IMR-90 (cell line): ENCODE measurements around the gene CASK. TPM values are rescaled to one million over a fixed set of nuclear protein-coding genes. Genes with fewer than 3 reads are reported as not detected.

Experiments used
- ATAC-seq: fragments of 200-7000 bp; cut with Tn5 transposase; 2 replicates; pipeline ENCODE4 v1.9.1; 2020; ENCODE audit warnings: low read depth, mild to moderate bottlenecking, moderate library complexity
- BruUV-seq: library from RNA; stranded (reverse); fragments of 400-500 nt; replicated peaks from 2 replicates; lab custom pipeline; 2021; lab: Mats Ljungman, UMichigan
- CTCF ChIA-PET: fragments of 300-600 bp; formaldehyde crosslinking; extraction: SDS; loops from one replicate; lab custom pipeline; 2021; ENCODE audit warnings: antibody characterized with exemption; lab: Yijun Ruan, JAX
- POLR2A ChIA-PET: fragments of 300-600 bp; sonication (Branson Sonifier 250); formaldehyde crosslinking; loops from one replicate; lab custom pipeline; 2022; ENCODE audit warnings: antibody characterized with exemption; ENCODE audit not compliant: unreplicated experiment; lab: Charles Lee
- DNase-seq: peaks from one replicate; pipeline ENCODE4 v3.0.0; 2013
- H2AFZ ChIP-seq: replicated peaks from 2 replicates; pipeline ENCODE3; 2013; ENCODE audit warnings: low read length, mild to moderate bottlenecking; ENCODE audit not compliant: poor library complexity
- H2AK5ac ChIP-seq: 2 replicates; pipeline ENCODE4 v1.6.1; 2013; ENCODE audit warnings: low read depth, low read length, inconsistent platforms
- H2AK9ac ChIP-seq: replicated peaks from 2 replicates; pipeline ENCODE3; 2013; ENCODE audit warnings: mild to moderate bottlenecking, low read depth, low read length, moderate library complexity; ENCODE audit not compliant: poor library complexity
- H2BK120ac ChIP-seq: 2 replicates; pipeline ENCODE4 v1.6.1; 2013; ENCODE audit warnings: low read depth, low read length, inconsistent platforms
- H2BK15ac ChIP-seq: 3 replicates; pipeline ENCODE4 v1.6.1; 2013; ENCODE audit warnings: low read depth, low read length, inconsistent platforms
- H2BK20ac ChIP-seq: 2 replicates; pipeline ENCODE4 v1.6.1; 2013; ENCODE audit warnings: low read depth, mild to moderate bottlenecking, inconsistent platforms, low read length, moderate library complexity
- H2BK5ac ChIP-seq: 2 replicates; pipeline ENCODE4 v1.6.1; 2013; ENCODE audit warnings: mild to moderate bottlenecking, low read depth, low read length, inconsistent platforms; ENCODE audit not compliant: poor library complexity, severe bottlenecking
- H3K14ac ChIP-seq: replicated peaks from 2 replicates; pipeline ENCODE4 v1.6.1; 2013; ENCODE audit warnings: low read depth, low read length, inconsistent platforms
- H3K18ac ChIP-seq: 2 replicates; pipeline ENCODE4 v1.6.1; 2013; ENCODE audit warnings: low read depth, low read length, control low read depth
- H3K23ac ChIP-seq: 2 replicates; pipeline ENCODE4 v1.6.1; 2013; ENCODE audit warnings: low read depth, low read length, inconsistent platforms
- H3K27ac ChIP-seq: 2 replicates; pipeline ENCODE4 v1.5.1; 2013; ENCODE audit warnings: mild to moderate bottlenecking, control low read depth, low read length; ENCODE audit not compliant: insufficient read depth
- H3K27me3 ChIP-seq: 2 replicates; pipeline ENCODE4 v1.6.1; 2013; ENCODE audit warnings: low read length; ENCODE audit not compliant: control insufficient read depth, insufficient read depth
- H3K36me3 ChIP-seq: 2 replicates; pipeline ENCODE4 v1.6.1; 2013; ENCODE audit warnings: low read length, mixed read lengths; ENCODE audit not compliant: control insufficient read depth, insufficient read depth
- H3K4ac ChIP-seq: 2 replicates; pipeline ENCODE4 v1.6.1; 2013; ENCODE audit warnings: low read depth, low read length, inconsistent platforms
- H3K4me1 ChIP-seq: 2 replicates; pipeline ENCODE4 v1.6.1; 2013; ENCODE audit warnings: low read length, mixed read lengths; ENCODE audit not compliant: control insufficient read depth, insufficient read depth
- H3K4me2 ChIP-seq: 2 replicates; pipeline ENCODE4 v1.6.1; 2013; ENCODE audit warnings: low read depth, mild to moderate bottlenecking, control low read depth, low read length, moderate library complexity
- H3K4me3 ChIP-seq: 2 replicates; pipeline ENCODE4 v1.5.1; 2013; ENCODE audit warnings: low read depth, mild to moderate bottlenecking, control low read depth, low read length, moderate library complexity; ENCODE audit not compliant: insufficient read depth
- H3K56ac ChIP-seq: 2 replicates; pipeline ENCODE4 v1.6.1; 2013; ENCODE audit warnings: low read length, inconsistent platforms; ENCODE audit not compliant: insufficient read depth; ENCODE audit errors: extremely low read depth
- H3K79me1 ChIP-seq, 2 experiments: 2 replicates each; pipeline ENCODE4 v1.6.1; 2013; ENCODE audit warnings: low read length in 2 of 2, inconsistent platforms in 1 of 2, low read depth in 1 of 2
- H3K9ac ChIP-seq: 2 replicates; pipeline ENCODE4 v1.6.1; 2013; ENCODE audit warnings: low read depth, low read length, control low read depth
- H3K9me1 ChIP-seq: 2 replicates; pipeline ENCODE4 v1.6.1; 2013; ENCODE audit warnings: low read length, inconsistent platforms; ENCODE audit not compliant: insufficient read depth
- H3K9me3 ChIP-seq: 2 replicates; pipeline ENCODE4 v1.6.1; 2013; ENCODE audit warnings: low read length; ENCODE audit not compliant: control insufficient read depth, insufficient read depth
- H4K20me1 ChIP-seq: 2 replicates; pipeline ENCODE4 v1.6.1; 2013; ENCODE audit warnings: low read length, inconsistent platforms; ENCODE audit not compliant: insufficient read depth
- H4K5ac ChIP-seq: 2 replicates; pipeline ENCODE4 v1.6.1; 2013; ENCODE audit warnings: mild to moderate bottlenecking, low read depth, low read length, control low read depth
- H4K8ac ChIP-seq, 2 experiments: 2 replicates each; pipeline ENCODE4 v1.6.1; 2013; ENCODE audit warnings: low read depth in 2 of 2, low read length in 2 of 2, control low read depth in 1 of 2, inconsistent platforms in 1 of 2
- H4K91ac ChIP-seq: 2 replicates; pipeline ENCODE4 v1.6.1; 2013; ENCODE audit warnings: low read depth, low read length, inconsistent platforms; ENCODE audit not compliant: insufficient read depth
- CEBPB ChIP-seq: IDR thresholded peaks from 2 replicates; pipeline ENCODE4 v1.6.1; 2012; ENCODE audit warnings: low read depth, low read length, improper control_type of control experiment
- NFE2L2 ChIP-seq: fragments of 150-350 bp; IDR thresholded peaks from 2 replicates; pipeline ENCODE4 v1.6.1; 2016; ENCODE audit warnings: low read depth, mild to moderate bottlenecking, low read length
- RCOR1 ChIP-seq: IDR thresholded peaks from 2 replicates; pipeline ENCODE4 v1.6.1; 2012; ENCODE audit warnings: mild to moderate bottlenecking, low read length, improper control_type of control experiment; ENCODE audit not compliant: insufficient replicate concordance
- WGBS, 2 experiments: methylation state at CpG; one replicate each; pipeline versions ENCODE4 v1.1.5 to v1.1.7; 2013; ENCODE audit warnings: missing lambda C conversion rate in 2 of 2; ENCODE audit not compliant: insufficient read length in 1 of 2; ENCODE audit errors: extremely low coverage in 2 of 2; 5-methylcytosine and 5-hydroxymethylcytosine counted together
- dilution Hi-C: fragments of 300-500 bp; cut with HindIII; formaldehyde crosslinking; loops from one replicate; pipeline ENCODE4 v1.14.3; 2018; ENCODE audit warnings: low sequenced_read_pairs; ENCODE audit not compliant: unreplicated experiment
- in situ Hi-C: fragments of 300-500 bp; cut with MboI; formaldehyde crosslinking; loops from 3 replicates; pipeline ENCODE4 v1.14.3; 2019; ENCODE audit warnings: low sequenced_read_pairs, inconsistent platforms, mixed read lengths
- intact Hi-C: fragments of 100-400 bp; cut with micrococcal nuclease; formaldehyde crosslinking; loops from 2 replicates; pipeline ENCODE4 v1.10.0; 2022
- polyA plus RNA-seq, 3 experiments: library from polyadenylated mRNA; depleted of rRNA; stranded (reverse); fragments of >200 nt; gene quantifications; 2 replicates each; pipeline ENCODE4 v1.2.3, GENCODE V29; 2012; ENCODE audit warnings: low replicate concordance in 1 of 3
- total RNA-seq: library from RNA; depleted of rRNA; stranded (reverse); fragments of >200 nt; gene quantifications from 2 replicates; pipeline ENCODE4 v1.2.3, GENCODE V29; 2012

CASK gene
- total and polyA plus RNA-seq, 2 of the 4 experiments (the other 2 are of a cell fraction): 9.4 to 17.7 TPM

DNA sequence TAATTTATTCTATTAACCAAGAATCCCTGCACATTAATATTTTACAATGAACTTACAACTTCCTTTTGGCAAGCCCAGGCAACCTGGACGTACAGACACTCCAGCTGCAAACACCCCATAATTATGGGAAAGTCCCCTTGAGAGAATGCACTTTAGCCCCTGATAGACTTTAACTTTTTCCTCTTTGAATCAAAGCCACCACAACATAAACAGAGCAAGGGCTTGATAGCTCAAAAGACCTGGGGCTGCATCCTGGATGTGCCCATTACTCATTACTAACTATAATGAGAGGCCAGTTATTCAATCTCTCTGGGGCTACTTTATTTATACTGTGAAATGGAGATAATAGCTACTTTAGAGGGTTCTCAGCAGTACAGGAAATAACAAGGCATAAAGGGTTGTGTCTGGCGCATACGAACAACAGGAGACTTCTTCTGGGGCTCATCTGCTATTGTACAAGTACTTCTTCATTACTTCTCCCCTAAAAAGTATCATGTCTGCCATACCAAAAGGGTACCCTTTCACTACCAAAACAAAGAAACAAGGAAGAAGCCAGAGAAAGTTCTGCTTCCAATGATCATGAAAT is 54.9 kb downstream of the CASK start:
- Histone ChIP-seq H3K9me1 (no peaks in the 10 kb centered on the region), H3K4ac (no peak overlapping the region), H3K27ac (no peak overlapping the region), H3K18ac (no peak overlapping the region), H2AK5ac (no peak overlapping the region), H3K79me1 (peaks cover 0 to 6% of the 10 kb centered on the region in 2 experiments; a peak in 1 of 4 replicates), H4K8ac (no peak overlapping the region), H3K36me3 (no peaks in the 10 kb centered on the region), H3K14ac (no peak overlapping the region), H4K5ac (no peak overlapping the region), H3K4me1 (no peaks in the 10 kb centered on the region), H2AK9ac (no peak overlapping the region), H3K23ac (no peak overlapping the region), H2BK20ac (no peak overlapping the region), H3K9me3 (no peaks in the 10 kb centered on the region), H3K27me3 (no peaks in the 10 kb centered on the region), H4K91ac (no peak overlapping the region), H2BK120ac (no peak overlapping the region), H3K9ac (no peak overlapping the region), H3K4me2 (no peak overlapping the region), H4K20me1 (no peaks in the 10 kb centered on the region), H2BK15ac (no peak overlapping the region), H2AFZ (no peak overlapping the region), H3K56ac (no peak overlapping the region), H3K4me3 (no peak overlapping the region), H2BK5ac (no peak overlapping the region)
- in situ Hi-C loops: no loop called here
- dilution Hi-C loops: no loop called here
- ChIA-PET POLR2A (no interaction called here), CTCF (no interaction called here)
- no TSS peak for BruUV-seq
- WGBS, 2 experiments: 80% methylated on average over 1 of the region's 3 CpGs; no CpG with 5 or more reads in 1 of the 2 experiments
- intact Hi-C loops: no loop called here
- DNase-seq (no peak), ATAC-seq (no peak)
- no peak for TF ChIP-seq RCOR1
- TF ChIP-seq NFE2L2: no peak
- no peak for TF ChIP-seq CEBPB
